GM21360 (cell line): ENCODE results near the gene GRAMD1B.
"Not testable (repeated sequence)": the region's sequence is repeated elsewhere in the genome, so short reads cannot be mapped to it uniquely, and the experiment has no call there.

ENCODE experiments used
- ATAC-seq: cut with Tn5 transposase; IDR thresholded peaks from one replicate; pipeline ENCODE4 v1.9.1; 2021; ENCODE audit warnings: mild to moderate bottlenecking, moderate library complexity; ENCODE audit not compliant: unreplicated experiment

Gene GRAMD1B

GRCh38 chr11:123439616-123440015, 9.5 kb downstream of the GRAMD1B start:
- no peak for ATAC-seq

- no peak for ATAC-seq
Measured at GRCh38 chr11:123441161-123441560, 11.1 kb downstream of the GRAMD1B start.

GRCh38 chr11:123443851-123444623, 14.0 kb downstream of the GRAMD1B start:
- no peak for ATAC-seq

GRCh38 chr11:123448823-123449222, 18.8 kb downstream of the GRAMD1B start:
- ATAC-seq = no peak

- no peak for ATAC-seq
Measured at GRCh38 chr11:123449436-123449835, 19.4 kb downstream of the GRAMD1B start.

- no peak for ATAC-seq
Measured at GRCh38 chr11:123450623-123451022, 20.6 kb downstream of the GRAMD1B start.

- no peak for ATAC-seq
Measured at GRCh38 chr11:123451183-123451781, 21.2 kb downstream of the GRAMD1B start.

GRCh38 chr11:123452794-123453193, 22.7 kb downstream of the GRAMD1B start:
- ATAC-seq = no peak

- ATAC-seq = no peak
Measured at GRCh38 chr11:123454060-123454651, 24.1 kb downstream of the GRAMD1B start.

GRCh38 chr11:123454796-123455195, 24.7 kb downstream of the GRAMD1B start:
- no peak for ATAC-seq

GRCh38 chr11:123456448-123456847, 26.4 kb downstream of the GRAMD1B start:
- ATAC-seq = not testable (repeated sequence)

GRCh38 chr11:123457187-123457770, 27.2 kb downstream of the GRAMD1B start:
- no peak for ATAC-seq

- ATAC-seq = no peak
Measured at GRCh38 chr11:123458501-123458900, 28.4 kb downstream of the GRAMD1B start.

GRCh38 chr11:123460012-123460700, 30.1 kb downstream of the GRAMD1B start:
- ATAC-seq = no peak

GRCh38 chr11:123461164-123461563, 31.1 kb downstream of the GRAMD1B start:
- ATAC-seq = no peak

GRCh38 chr11:123465667-123466066, 35.6 kb downstream of the GRAMD1B start:
- ATAC-seq = not testable (repeated sequence)

- not testable (repeated sequence) for ATAC-seq
Measured at GRCh38 chr11:123466172-123466571, 36.1 kb downstream of the GRAMD1B start.

- no peak for ATAC-seq
Measured at GRCh38 chr11:123469089-123469488, 39.0 kb downstream of the GRAMD1B start.

GRCh38 chr11:123469586-123469985, 39.5 kb downstream of the GRAMD1B start:
- no peak for ATAC-seq

- ATAC-seq = no peak
Measured at GRCh38 chr11:123470842-123471241, 40.8 kb downstream of the GRAMD1B start.
